Activated gamma-delta T cell (primary cell): ENCODE measurements around the gene STRADA.

Source experiments
- DNase-seq: peaks from one replicate; lab custom pipeline; 2025; lab: John Stamatoyannopoulos, UW

STRADA gene

DNA sequence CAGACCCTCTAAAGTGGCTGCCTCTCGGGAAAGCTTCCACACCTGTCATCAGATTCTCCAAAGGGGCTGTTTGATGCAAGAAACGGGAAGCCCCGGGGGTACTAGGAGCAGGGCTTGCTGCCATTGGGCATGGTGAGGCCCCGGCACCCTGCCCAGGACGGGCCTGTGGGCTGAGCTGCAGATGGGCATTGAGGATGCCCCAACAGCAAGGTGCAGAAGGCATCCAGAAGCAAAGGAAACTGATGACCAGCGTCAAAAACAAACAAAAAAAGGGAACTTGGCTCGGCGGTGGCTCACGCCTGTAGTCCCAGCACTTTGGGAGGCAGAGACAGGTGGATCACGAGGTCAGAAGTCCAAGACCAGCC, 40.2 kb downstream of the STRADA start:
- no peak for DNase-seq

DNA sequence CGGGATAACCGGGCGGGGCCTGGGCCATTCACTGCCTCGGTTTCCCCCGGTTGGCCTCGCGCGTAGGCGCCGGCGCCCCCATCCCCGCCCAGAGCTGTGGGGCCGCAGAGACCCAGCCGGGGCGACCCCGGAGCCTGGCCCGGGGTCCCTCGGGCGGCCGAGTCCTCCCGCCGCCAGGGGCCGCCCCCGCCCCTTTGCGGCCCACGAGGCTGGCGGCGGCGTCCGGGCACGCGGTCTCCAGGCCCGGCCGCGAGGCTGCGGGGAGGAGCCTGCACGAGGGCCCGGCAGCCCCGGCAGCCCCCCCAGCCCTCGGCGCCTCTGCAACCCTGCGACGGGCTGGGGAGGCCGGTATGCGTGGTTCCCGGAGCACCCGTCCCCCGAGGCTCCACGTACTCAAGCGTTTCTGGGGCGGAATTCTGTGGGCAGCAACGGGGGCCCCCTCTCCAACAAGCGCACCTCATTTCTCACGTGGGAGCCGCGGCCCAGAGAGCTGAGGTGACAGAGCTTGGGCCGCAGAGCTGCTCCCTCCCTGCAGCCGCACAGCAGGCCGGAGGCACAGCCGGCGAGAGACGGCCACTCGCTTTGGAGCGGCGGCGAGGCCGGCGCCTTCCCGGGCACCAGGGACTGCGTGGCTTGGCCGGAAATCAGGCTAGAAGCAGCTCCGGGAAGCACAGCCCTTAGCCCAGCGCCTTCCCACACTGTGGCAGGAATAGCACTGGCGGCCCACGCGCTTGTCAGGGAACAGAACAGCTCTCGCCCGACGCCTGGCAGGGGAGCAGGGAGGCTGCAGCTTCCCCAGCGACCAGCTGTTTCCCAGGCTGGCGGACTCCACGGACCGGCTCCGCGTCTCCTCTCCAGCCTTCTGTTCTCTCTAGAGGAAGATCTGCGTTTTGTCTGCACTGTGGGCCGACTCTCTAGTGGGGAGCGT, 40.8 kb downstream of the STRADA start:
- peak; percentile 55 for DNase-seq

DNA sequence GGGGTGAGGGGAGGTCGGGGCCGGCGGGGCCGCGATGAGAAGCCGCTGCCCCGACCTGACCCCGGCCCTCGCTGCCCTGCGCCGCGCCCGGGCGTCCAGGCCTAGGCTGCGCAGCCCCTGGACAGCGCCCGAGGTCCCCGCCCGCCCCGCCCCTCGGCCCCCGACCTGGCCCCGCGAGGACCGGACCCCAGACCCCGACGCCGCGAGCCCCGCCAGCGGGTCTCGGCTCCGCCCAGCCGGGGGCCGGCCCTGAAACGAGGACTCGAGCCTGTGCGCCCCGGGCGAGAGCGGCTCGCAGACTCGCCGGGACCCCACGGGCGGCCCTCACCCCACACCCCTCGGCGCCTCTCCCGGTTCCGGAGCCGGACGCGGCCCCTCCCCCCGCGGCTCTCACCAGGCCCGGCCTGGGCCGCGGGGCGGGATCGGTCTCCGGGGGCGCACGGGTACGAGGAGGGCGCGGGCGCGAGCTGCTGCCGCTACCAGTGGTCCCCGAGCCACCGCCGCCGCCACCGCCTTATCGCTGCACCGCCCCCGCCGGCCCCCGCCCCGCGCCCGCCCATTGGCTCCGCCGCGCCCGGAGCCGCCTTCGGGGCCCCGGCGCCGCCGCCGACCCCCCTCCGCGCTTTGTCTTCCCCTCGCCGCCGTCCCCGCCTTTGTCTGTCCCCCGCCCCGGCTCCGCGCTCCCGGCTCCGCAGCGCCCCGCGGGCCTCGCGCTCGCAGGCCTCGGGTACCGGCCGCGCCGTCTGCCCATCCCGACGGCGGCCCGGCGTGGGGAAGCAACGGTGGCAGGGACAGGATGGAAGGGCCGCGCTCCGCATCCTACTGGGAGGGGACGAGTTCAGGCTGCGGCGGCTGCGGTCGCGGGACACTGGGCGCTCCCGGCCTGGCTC, 41.7 kb downstream of the STRADA start, which contains the start of gene LIMD2:
TSS of gene LIMD2 (minus strand) at position 488 of the 890 bp plus-strand sequence. CDS start 827 bp downstream, outside the sequence.
- DNase-seq: peak; percentile 86

DNA sequence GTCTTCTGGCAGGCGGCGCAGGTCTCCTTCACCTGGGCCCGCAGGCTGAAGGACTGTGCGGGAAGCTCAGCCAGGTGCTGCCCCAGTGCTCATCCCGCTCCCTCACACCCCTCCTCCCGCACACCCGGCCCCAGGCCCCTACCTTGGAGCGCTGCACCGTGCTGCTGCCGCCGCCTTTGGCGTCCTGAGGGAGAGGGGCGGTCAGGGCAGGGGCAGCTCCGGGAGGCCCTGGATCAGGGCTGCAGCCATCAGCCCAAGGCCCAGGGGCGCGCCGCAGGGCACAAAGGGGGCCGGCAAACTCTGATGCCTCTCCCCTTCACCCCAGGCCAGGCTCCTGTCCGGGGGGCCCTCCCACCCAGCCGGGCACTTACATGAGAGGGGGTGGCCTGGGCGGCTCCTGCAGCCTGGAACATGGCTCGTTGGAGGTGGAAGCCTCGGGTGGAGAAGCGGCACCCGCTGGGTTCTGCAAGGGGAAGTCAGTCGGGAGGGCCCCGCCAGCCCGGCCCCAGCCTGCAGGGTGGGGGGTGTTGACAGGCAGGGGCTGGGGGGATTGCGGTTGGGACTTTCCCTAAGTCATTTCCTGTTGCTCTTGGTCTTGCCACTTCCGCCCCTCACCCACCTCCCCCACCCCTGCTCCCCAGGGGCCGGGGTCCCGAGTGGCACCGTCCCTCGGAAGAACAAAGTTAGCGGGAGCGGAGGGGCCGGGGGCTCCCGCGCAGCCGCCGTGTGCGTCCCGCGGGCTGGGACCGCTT, 42.5 kb downstream of the STRADA start:
- peak; percentile 78 for DNase-seq

DNA sequence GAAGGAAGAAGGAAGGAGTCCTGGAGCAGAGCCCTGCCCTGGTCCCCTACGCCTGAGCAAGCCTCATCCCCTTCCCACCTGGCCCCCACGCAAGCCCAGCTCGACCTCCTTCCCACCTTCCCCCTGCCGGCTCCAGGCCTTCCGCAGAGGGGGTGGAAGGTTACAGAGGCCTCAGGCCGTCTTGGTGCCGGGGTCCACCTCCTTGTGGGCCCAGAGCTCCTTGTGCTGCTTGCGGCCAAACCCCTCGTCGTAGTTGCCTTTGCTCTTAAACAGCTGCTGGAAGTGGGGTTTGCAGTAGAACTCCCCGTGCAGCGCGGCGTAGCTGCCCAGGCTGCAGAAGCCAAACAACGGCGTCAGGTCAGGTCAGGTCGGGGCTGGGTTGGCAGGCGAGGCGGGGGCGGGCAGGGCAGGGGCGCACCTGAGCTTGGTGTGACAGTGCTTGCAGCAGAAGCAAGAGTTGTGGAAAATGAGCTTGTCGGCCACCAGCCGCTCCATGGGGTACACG, 43.2 kb downstream of the STRADA start:
- peak; percentile 24 for DNase-seq

DNA sequence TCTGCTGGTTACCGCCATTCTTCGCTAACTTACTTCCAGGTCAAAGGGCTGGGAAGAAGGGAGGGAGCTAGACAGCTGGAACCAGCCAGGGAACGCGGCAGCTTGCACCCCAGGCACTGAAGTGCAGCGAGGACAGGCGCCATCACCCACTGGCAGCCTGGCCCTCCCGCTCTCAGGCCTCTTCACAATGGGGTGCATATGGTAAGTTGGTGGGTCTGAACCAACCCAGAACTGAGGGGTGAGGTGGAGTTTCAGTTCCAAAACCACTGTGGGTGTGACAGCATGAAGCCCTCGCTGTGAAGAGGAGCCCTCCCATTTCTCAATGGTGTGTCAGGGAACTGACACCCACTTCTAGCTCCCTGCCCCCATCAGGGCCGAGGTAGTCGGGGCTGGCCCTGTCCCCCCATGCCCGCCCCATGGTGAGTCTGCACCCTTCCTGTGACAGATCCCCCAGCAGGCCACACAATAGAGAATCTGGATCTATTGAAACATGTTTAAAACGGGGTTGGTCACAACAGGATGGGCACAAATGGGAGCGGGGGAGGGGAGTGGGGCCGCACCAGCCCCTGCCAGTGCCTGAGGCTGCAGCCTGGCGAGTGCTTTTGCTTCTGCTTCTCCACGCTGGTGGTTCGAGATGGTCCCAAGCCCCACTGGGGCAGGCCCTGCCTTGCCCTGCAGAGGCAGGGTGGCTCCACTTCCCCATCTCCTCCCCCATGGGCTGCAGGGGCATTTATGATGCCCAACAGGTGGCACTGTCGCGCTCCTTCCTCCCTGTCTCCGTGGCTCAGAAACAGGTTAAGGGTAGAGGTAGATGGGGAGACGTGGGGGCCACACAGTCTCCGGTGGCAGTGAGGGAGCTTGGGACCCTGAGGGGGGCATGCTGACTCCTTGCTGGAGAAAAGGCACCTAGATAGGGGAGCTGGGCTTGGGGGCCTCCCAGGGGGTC, 44.0 kb downstream of the STRADA start:
- DNase-seq: peak; percentile 33

DNA sequence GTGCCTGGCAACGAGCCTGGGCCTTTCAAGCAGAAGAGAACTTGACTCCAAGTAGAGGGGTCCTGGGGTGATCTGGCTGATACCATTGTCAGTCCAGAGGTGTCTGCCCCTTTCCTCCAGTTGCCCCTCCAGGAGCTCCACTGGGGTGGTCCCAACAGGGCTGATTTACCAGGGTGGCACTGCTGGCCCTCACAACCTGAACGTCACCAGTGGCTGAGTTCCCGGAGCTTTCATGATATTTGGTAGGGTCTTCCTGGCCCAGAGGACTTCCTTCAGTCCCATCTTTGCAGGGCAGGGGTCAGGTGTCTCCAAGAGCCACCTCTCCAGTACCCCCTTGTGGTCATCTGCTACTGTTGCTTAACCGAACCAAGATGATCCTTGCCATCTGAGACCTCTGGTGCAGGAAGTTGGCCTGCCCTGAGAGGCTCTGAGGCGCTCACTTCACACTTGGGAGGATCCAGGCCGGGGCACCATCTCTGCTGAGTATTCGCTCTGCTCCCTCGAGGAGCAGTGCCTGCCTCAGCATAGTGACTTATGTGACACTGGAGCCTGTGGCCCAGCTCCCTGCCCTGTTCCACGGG, 45.1 kb downstream of the STRADA start:
- no peak for DNase-seq

DNA sequence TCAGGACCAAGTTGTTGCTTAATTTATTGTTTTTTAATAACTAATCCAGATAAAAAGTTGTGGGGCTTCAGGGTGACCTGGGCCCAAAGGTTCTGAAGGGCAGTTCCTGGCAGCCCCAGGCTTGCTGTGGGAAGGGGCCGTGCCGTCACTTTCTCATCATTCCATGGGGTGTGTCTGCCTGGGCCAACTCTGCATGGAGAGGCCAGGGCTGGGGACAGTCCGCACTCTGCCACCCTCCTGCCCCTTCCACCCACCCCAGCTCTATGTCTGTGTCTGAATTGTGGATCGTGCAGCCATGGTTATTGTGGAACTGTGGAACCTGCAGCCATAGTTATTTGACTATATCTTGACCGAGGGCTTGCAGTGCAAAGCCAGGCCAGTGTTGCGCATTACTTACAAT, 45.7 kb downstream of the STRADA start:
- no peak for DNase-seq

DNA sequence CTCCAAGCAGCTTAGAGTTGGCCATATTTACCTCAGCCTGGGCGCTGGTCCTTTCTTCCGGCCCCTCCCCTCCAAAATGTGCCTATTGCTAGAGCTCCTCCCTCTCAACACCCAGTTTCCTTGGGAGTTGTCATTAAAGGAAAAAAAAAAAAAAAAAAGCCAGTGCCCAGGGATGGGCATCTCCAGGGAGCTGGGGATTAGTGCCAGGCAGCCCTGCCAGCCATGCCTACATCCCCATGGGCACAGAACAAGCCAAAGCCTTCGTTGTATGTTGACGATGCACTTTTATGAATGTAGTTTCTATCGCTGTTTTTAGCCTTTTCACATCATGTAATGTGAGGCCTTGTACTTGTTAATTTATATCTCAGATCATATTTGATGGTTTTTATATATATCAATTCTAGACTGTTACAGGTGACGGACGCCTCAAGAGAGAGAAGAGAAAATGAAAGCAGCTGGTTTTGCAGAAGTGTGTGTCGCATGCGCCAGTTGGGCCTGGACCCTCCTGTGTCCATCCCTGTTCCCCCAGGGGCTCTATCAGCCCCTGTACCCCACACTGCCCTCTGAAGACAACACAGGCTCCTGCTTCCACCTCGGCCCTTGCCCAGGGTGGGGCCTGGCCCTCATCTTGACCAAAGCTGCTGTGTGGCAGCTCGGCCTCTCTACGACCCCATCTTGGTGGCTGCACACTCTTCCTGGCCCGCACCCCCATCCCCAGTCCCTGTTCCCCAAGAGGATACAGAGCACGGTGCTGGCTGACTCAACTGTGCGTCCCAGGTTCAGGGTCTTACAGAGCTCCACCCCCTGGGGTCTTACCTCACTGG, 46.4 kb downstream of the STRADA start:
- no peak for DNase-seq

DNA sequence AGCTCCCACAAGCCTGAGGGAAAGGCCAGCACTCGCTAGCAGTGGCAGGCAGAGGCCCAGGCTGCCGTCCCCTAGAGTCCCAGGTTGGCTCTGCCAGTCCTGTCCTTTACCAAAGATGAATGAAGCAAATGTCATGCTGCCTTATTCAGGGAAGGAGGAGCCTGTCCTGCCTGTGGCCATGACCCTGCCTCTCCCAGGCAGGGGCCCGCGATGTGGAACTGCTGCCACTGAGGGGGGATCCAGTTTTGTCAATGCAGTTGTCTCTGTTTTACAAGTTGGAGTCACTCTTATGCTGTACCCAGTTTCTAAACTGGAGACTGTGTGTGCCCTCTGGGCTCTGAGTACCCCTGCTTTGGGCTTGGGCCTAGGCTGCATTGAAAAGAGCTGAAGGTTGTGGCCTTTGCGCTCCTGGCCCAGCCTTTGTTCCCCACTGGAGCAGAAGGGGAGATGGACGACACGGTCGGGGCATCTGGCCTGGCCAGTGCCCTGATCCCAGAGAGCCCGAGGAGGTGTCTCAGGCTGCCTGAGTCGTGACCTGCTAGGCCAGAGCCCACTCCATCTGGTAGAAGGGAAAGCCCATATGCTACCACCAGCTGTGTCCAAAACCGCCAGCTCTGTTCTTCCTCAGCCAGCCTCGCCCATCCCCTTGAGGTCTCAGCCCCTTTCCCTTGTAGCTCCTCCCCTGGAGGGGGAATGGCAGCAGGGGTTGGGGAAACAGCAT, 47.2 kb downstream of the STRADA start:
- no peak for DNase-seq

DNA sequence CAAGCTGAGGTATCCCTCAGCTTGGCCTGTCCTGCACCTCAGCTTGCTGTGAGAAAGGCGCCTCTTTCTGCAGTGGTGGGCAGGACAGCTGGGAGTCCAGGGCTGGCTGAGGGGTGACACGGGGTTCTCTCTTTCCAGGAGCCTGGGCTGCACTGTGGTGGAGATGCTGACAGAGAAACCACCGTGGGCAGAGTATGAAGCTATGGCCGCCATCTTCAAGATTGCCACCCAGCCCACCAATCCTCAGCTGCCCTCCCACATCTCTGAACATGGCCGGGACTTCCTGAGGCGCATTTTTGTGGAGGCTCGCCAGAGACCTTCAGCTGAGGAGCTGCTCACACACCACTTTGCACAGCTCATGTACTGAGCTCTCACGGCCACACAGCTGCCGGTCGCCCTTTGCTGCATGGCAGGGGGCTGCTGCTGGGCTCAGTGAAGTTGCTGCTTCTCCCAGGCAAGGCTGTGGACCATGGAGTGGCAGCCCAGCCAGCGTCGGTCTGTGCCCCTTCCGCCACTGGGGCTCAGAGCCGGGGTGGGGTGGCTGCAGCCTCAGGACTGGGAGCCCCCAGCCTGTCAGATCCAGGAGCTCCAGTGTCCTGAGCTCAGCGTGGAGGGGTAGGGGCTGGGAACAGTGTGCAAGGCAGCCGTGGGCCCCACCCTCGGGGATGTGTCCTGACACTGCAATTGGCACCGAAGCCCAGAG, 48.0 kb downstream of the STRADA start:
- DNase-seq: no peak

DNA sequence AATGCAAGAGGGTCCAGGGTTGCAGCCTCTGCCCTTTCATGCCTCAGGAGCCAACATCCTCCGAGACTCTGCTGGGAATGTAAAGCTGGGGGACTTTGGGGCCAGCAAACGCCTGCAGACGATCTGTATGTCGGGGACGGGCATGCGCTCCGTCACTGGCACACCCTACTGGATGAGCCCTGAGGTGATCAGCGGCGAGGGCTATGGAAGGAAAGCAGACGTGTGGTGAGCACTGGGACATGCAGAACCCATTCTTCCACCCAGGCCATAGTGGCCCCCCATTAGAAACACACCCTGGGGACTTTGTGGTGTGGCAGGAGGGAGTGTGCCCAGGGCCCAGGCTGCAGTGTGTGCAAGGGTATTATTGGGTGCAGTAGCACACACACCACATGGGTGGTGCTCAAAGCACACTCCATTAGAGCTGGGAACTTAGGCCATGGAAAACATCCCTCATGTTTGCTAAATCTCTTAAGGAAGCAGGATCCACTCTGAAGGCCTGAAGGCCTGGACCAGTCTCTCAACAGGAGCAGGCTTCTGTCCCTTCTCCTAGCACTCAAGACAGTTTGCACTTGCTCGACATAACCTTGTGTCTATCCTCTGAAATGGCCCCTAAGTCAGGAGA, 49.3 kb downstream of the STRADA start:
- no peak for DNase-seq

DNA sequence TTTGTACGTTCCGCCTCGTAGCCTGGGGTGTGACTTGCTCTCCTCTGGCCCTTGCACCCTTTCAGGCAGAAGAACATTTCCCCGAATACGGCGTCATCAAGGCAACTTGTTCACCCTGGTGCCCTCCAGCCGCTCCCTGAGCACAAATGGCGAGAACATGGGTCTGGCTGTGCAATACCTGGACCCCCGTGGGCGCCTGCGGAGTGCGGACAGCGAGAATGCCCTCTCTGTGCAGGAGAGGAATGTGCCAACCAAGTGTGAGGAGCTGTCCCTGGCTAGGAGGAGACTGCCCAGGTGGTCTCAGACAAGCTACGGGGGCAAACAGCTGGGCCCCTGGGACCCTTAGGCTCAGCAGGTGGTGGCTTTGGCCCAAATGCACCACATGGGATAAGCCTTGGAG, 52.1 kb downstream of the STRADA start:
- no peak for DNase-seq

DNA sequence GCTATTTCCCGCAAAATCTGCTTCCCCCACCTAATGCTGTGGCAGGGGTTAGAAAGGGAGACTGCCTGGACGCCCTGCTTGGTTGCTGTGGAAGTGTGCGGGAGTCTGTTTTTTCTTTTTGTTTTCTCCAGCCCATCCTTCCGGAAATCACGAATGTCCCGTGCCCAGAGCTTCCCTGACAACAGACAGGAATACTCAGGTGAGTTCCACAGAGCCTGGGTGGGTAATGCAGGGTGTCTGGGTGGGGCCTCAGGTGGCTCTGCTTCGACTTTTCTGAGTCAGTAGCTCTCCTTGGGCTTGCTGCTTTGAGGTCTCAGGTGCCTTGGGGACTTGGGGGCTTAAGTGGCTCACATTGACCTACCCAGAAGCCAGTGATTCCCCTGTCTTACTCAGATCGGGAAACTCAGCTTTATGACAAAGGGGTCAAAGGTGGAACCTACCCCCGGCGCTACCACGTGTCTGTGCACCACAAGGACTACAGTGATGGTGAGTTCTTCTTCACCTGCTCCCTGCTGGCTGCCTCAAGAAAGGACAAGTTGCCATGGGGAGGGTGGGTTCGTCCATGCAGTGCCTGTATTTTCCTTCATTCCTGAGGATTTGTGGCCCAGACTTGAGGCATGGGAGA, 53.1 kb downstream of the STRADA start:
- no peak for DNase-seq

DNA sequence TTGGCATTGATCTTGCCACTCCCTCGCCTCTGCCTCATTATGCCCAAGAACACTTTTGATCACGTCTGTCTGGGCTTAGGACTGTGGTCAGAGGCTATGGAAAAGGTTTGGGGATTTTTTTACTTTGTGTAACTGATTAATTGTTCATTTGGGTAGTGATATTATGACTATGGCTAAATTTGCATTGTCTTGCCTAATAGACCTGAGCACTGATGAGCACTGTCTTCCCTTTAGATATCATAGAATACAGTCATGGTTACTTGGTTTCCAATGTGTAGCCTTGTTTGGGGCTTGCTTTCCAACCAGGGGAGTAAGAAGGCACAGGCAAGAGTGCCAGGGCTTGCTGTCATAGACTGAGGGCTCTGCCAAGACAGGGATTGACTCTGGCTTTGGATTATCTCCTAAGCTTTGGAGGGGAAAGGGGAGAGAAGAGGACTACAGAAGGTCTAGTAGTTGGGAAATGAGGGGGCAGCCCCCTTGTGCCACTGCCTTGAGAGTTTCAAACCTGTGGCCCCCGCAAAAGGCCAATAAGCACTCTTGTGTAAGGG, 55.4 kb downstream of the STRADA start:
- DNase-seq: no peak

DNA sequence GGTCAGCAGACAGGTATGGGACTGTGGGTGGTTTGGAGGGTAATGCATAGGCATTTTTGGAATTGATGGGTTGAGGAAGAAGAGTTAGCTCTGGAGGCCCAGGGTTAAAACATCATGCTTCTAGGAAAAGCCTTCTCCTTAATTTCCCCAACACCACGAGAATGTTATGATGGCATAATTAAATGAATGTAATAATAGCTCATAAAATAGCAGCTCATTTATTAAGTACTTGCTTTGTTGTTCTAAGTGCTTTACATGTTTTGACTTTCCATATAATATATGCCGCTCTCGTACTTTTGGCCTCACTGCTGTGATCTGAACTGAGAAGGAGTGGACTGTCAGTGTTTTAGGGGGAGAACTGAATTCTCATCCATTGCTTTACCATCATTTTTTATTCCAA, 56.0 kb downstream of the STRADA start:
- no peak for DNase-seq

DNA sequence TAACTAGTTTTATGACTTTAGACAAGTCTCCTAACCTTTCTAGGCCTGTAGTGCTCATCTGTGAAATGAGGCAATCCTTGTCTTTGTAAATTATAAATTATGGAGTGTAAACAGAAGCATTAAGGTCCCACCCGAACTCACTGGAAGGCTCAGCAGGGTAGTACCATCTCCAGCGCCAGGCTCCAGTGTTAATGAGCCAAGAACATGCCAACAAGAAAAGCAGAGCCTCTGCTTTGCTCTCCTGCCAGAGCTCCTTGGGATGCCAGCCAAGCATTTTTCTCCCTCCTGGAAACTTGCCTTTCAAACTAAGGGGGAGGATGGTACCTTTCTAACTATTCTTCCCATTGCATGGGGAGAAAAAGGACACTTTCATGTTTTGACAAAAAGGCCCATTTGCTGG, 56.6 kb downstream of the STRADA start:
- DNase-seq: no peak
